Common myeloid progenitor, CD34-positive (primary cell): ENCODE measurements around the gene RIIAD1.

Experiments used
- CTCF ChIA-PET: fragments of 350-600 bp; sonication (Branson Sonifier 250); formaldehyde crosslinking; loops from one replicate; lab custom pipeline; 2021; ENCODE audit warnings: antibody characterized with exemption; lab: Charles Lee
- POLR2A ChIA-PET: fragments of 350-600 bp; sonication (Branson Sonifier 250); formaldehyde crosslinking; loops from one replicate; lab custom pipeline; 2021; ENCODE audit warnings: antibody characterized with exemption; lab: Charles Lee
- DNase-seq, 3 donors: peaks; one replicate each; pipeline versions ENCODE4 v3.0.0 to v3.0.0-alpha.2; 2013
- H3K27ac ChIP-seq, 2 experiments: 1 replicate in 1 of 2; 2 replicates in 1 of 2; pipeline ENCODE4 v1.7.0; 2013; ENCODE audit warnings: inconsistent platforms in 2 of 2, low read length in 2 of 2, mild to moderate bottlenecking in 2 of 2, low read depth in 1 of 2, moderate library complexity in 1 of 2; ENCODE audit not compliant: severe bottlenecking in 2 of 2, insufficient read depth in 1 of 2, poor library complexity in 1 of 2
- H3K27me3 ChIP-seq, 5 experiments: replicated peaks in 2 of 5; 1 replicate in 3 of 5; 2 replicates in 2 of 5; pipeline versions ENCODE4 v1.6.1 to v1.7.0; 2013; ENCODE audit warnings: low read length in 4 of 5, mild to moderate bottlenecking in 2 of 5, moderate library complexity in 2 of 5, inconsistent platforms in 1 of 5; ENCODE audit not compliant: insufficient read depth in 5 of 5, control insufficient read depth in 4 of 5
- H3K36me3 ChIP-seq, 4 experiments: 1 replicate in 2 of 4; 2 replicates in 2 of 4; pipeline versions ENCODE4 v1.6.1 to v1.7.0; 2013; ENCODE audit warnings: low read length in 3 of 4, control low read depth in 1 of 4, mild to moderate bottlenecking in 1 of 4; ENCODE audit not compliant: control insufficient read depth in 4 of 4, insufficient read depth in 4 of 4
- H3K4me1 ChIP-seq, 4 experiments: 1 replicate in 3 of 4; 2 replicates in 1 of 4; pipeline versions ENCODE4 v1.6.1 to v1.7.1; 2013; ENCODE audit warnings: low read length in 3 of 4, mild to moderate bottlenecking in 3 of 4, control low read depth in 1 of 4, inconsistent platforms in 1 of 4, moderate library complexity in 1 of 4; ENCODE audit not compliant: control insufficient read depth in 4 of 4, insufficient read depth in 4 of 4; ENCODE audit errors: control extremely low read depth in 1 of 4
- H3K4me3 ChIP-seq, 7 experiments: 1 replicate in 4 of 7; 2 replicates in 3 of 7; pipeline versions ENCODE4 v1.5.1 to v1.7.0; 2013; ENCODE audit warnings: mild to moderate bottlenecking in 7 of 7, low read length in 6 of 7, moderate library complexity in 6 of 7, inconsistent platforms in 2 of 7, low read depth in 2 of 7, control low read depth in 1 of 7; ENCODE audit not compliant: insufficient read depth in 4 of 7, control insufficient read depth in 1 of 7; ENCODE audit errors: extremely low read depth in 1 of 7
- H3K9me3 ChIP-seq, 5 experiments: 1 replicate in 4 of 5; 2 replicates in 1 of 5; pipeline versions ENCODE4 v1.6.1 to v1.7.1; 2013; ENCODE audit warnings: low read length in 4 of 5, mild to moderate bottlenecking in 2 of 5, inconsistent platforms in 1 of 5, low read depth in 1 of 5, moderate library complexity in 1 of 5; ENCODE audit not compliant: control insufficient read depth in 4 of 5, insufficient read depth in 2 of 5; ENCODE audit errors: control extremely low read depth in 1 of 5
- WGBS: methylation state at CpG from one replicate; pipeline ENCODE4 v1.1.5; 2013; ENCODE audit not compliant: insufficient coverage; 5-methylcytosine and 5-hydroxymethylcytosine counted together

The RIIAD1 gene

DNA sequence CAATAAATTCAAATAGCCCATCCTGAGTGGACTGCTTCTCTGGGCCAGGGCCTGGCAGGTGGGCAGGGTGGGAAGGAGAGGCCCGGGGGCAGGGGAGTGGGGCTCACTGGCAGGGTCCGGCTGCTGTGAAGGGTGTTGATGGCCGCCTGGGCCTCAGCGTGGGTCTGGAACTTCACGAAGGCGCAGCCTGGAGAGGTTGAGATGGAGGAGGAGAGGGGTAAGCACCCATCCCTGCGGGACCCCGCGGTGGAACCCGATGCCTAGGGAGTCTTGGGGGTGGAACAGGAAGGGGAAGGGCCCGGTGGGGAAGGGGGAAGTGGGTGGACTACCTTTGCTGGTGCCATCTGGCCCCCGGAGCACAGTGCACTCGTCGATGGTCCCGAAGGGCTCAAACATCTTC lies 12.4 kb upstream of the RIIAD1 start:
- Histone ChIP-seq H3K36me3 (no peaks in the 10 kb centered on the region), H3K4me1 (peaks cover 0 to 15% (median 11%) of the 10 kb centered on the region in 4 experiments), H3K27ac (no peak overlapping the region), H3K4me3 (no peak overlapping the region), H3K27me3 (peaks cover 0 to 6% (median 2%) of the 10 kb centered on the region in 5 experiments), H3K9me3 (no peaks in the 10 kb centered on the region)
- CTCF ChIA-PET = interaction anchor here (0.7 kb wide), 1 partner anchor 91 kb away, joined by 3 read pairs; no protein-coding TSS in a partner anchor
- 84% methylated on average over 9 of the region's 15 CpGs for WGBS
- POLR2A ChIA-PET = no interaction called here
- DNase-seq = no peak

DNA sequence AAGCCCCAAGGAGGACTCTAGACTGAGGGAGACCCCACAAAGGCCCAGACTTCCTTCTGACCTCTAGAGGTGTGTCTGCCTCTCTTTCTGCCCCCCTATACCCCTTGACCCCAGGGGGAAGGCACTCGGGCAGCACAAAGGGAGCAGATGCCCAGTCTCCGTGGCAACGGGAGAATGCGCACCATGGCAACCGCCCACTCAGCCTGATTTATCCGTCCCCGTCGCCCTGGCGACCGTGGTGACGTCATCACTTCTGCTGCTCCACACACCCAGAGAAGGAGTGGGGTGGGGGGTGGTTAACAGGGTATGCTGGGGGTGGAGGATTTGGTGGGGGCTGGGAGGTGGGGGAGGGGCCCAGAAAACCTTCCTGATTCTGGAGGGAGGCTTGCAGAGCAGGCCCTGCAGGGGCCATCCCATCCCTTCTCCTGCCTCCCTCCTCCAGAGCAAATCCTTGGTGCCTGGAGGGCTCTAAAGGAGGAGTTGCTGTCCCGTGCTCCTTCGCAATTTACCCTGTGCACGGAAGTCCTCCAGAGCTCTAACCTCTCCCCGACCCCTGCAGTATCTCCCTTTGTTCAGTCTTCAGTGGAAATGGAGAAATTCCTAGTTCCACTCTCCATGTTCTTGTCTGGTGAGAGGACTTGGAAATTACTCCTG lies 11.0 kb upstream of the RIIAD1 start:
- POLR2A ChIA-PET = no interaction called here
- no peak overlapping the region for H3K27ac ChIP-seq
- H3K27me3 ChIP-seq = peaks cover 0 to 19% (median 4%) of the 10 kb centered on the region in 5 experiments
- peak in 2 of 3 donors; percentile 27 to 30 for DNase-seq
- H3K4me3 ChIP-seq = no peak overlapping the region
- CTCF ChIA-PET = no interaction called here
- 100% methylated on average over 2 of the region's 15 CpGs for WGBS
- peaks cover 0 to 9% (median 8%) of the 10 kb centered on the region in 4 experiments for H3K4me1 ChIP-seq
- no peaks in the 10 kb centered on the region for H3K36me3 ChIP-seq
- no peaks in the 10 kb centered on the region for H3K9me3 ChIP-seq

DNA sequence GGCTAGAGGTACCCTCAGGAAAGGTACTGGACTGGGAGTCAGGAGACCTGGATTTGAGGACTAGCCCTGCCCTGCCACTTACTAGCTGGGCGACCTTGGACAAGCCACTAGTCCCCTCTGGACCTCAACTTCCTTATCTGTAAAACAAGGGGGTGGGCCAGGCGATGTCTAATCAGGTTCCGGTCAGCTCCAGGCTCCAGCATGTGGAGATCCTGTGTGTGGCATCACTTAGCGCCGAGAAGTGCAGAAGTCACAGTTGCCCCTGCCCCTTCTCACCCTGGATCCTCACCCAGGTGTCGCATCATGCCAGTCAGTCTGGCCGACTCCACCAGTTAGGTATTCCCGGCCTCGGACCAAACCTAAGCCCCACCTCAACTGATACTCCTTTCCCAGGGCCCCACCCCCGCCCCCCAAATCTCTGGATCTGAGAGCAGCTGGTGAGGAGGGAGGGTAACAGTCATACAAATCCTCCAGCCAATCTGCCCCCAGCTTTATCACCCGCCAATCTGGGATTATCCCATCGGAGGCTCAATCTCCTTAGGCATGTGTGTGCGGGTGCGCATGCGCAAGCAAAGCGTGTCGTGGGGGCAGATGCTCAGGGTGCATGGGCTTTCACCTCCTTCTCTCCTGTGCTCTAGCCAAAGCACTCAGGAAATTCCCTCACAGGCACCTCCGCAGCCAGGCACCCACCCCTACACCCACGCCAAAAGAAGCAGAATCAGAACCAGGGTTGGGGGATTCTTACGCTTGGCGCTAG lies 10.1 kb upstream of the RIIAD1 start:
- Histone ChIP-seq H3K4me3 (no peak overlapping the region), H3K27ac (no peak overlapping the region), H3K36me3 (no peaks in the 10 kb centered on the region), H3K27me3 (peaks cover 0 to 28% (median 7%) of the 10 kb centered on the region in 5 experiments), H3K4me1 (peaks cover 0 to 9% (median 8%) of the 10 kb centered on the region in 4 experiments), H3K9me3 (no peaks in the 10 kb centered on the region)
- CTCF ChIA-PET = no interaction called here
- POLR2A ChIA-PET = no interaction called here
- DNase-seq = no peak
- 91% methylated on average over 13 of the region's 21 CpGs for WGBS

DNA sequence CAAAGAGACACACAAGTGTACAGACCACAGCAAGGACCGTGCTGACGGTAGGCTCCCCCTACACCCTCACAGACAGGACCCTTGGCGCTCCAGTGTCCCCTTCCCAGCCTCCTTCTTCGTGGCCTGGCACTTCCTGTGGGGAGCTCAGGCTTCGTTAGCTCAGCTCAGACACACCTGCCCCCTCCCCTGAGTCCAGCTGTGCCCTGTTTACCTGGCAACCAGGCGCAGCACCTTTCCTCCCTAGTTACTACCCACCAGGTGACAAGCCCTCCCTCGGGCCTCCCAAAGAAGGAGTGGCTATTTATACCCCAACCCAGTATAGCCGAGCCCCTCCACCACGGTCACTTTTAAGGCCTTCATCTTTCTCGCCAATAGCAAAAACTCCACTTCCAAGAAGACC lies 9.4 kb upstream of the RIIAD1 start:
- POLR2A ChIA-PET = no interaction called here
- Histone ChIP-seq H3K27me3 (peaks cover 0 to 34% (median 8%) of the 10 kb centered on the region in 5 experiments), H3K36me3 (no peaks in the 10 kb centered on the region), H3K4me3 (no peak overlapping the region), H3K4me1 (peaks cover 0 to 7% (median 5%) of the 10 kb centered on the region in 4 experiments), H3K9me3 (no peaks in the 10 kb centered on the region), H3K27ac (no peak overlapping the region)
- CTCF ChIA-PET = no interaction called here
- 78% methylated on average over 10 of the region's 10 CpGs for WGBS
- no peak for DNase-seq

DNA sequence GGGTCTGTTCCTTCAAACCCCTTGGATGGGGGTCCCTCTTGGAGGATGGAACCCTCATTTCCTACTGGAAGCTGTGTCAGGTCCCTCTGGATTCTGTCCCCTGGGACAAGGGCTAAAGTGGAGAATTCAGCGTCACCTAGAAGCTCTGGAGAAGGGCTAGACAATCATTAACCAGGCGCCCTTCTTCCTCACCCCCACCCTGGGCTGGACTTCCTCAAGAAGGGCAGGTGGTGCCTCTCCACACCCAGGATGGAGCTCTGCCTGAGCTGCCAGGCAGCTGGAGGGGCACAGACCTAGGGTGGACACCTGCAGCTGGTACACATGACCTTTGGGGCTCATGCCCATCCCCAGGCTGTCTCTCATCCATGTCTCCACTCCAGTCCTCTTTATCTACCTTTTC lies 8.3 kb upstream of the RIIAD1 start:
- H3K27me3 ChIP-seq = peaks cover 7 to 45% (median 15%) of the 10 kb centered on the region in 5 experiments
- WGBS = 78% methylated on average over 1 of the region's 2 CpGs
- POLR2A ChIA-PET = no interaction called here

DNA sequence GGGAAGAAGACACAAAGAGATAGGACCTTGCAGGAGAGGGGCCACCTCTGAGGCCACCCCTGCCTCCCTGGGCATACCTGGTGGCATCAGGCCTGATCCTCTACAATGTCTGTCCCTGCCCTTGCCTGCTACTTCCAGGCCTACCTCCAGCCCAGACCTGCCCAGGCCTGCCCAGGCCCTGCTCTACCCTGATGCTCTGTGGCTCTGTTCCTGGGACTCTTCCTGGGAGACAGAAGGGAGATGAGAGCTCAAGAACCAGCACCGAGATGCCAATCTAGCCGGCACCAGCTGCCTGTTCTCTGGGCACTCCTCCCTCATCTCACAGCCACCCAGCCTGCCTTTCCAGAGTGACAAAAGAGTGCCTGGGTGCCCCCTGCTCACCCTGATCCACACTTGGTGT lies 7.4 kb upstream of the RIIAD1 start:
- WGBS = 93% methylated on average over 2 of the region's 2 CpGs
- Histone ChIP-seq H3K4me1 (peaks cover 0 to 6% (median 3%) of the 10 kb centered on the region in 4 experiments), H3K4me3 (no peak overlapping the region), H3K36me3 (no peaks in the 10 kb centered on the region), H3K27ac (no peak overlapping the region), H3K27me3 (peaks cover 7 to 53% (median 23%) of the 10 kb centered on the region in 5 experiments), H3K9me3 (no peaks in the 10 kb centered on the region)
- POLR2A ChIA-PET = no interaction called here
- CTCF ChIA-PET = interaction anchor here (1.0 to 1.1 kb wide), 3 partner anchors 21 to 167 kb away, joined by 3 read pairs; no protein-coding TSS in a partner anchor
- no peak for DNase-seq

More for the DNA sequence above, 8.3 kb upstream of the RIIAD1 start:
- Histone ChIP-seq H3K4me3 (no peak overlapping the region), H3K27ac (no peak overlapping the region), H3K4me1 (peaks cover 0 to 6% (median 3%) of the 10 kb centered on the region in 4 experiments), H3K36me3 (no peaks in the 10 kb centered on the region), H3K9me3 (no peaks in the 10 kb centered on the region)
- CTCF ChIA-PET = interaction anchor here (1.0 kb wide), 1 partner anchor 22 kb away, joined by 3 read pairs; no protein-coding TSS in a partner anchor
- DNase-seq = no peak
